Astrocyte of the cerebellum (primary cell): ENCODE measurements around the gene AAGAB.
"Not testable (repeated sequence)": the region's sequence is repeated elsewhere in the genome, so short reads cannot be mapped to it uniquely, and the experiment has no call there.

Experiments used
- DNase-seq: peaks from one replicate; pipeline ENCODE4 v3.0.0-alpha.2; 2011; ENCODE audit warnings: low read depth
- H3K4me3 ChIP-seq: 2 replicates; pipeline ENCODE4 v1.5.1; 2011; ENCODE audit warnings: mild to moderate bottlenecking, low read depth, low read length, moderate library complexity
- CTCF ChIP-seq: IDR thresholded peaks from 2 replicates; pipeline ENCODE4 v1.5.1; 2012; ENCODE audit warnings: low read length, low read depth, moderate library complexity, mild to moderate bottlenecking; ENCODE audit errors: missing control alignments
- in situ Hi-C: cut with HindIII; loops from 2 replicates; pipeline ENCODE4 v1.10.0; 2017; ENCODE audit warnings: low sequenced_read_pairs

The AAGAB gene

GRCh38 chr15:67266870-67267269, 12.4 kb upstream of the AAGAB start:
- in situ Hi-C loops = no loop called here
- no peak for DNase-seq
- no peak overlapping the region for H3K4me3 ChIP-seq
- TF ChIP-seq CTCF = no peak

GRCh38 chr15:67259806-67260205, 5.3 kb upstream of the AAGAB start:
- H3K4me3 ChIP-seq = no peak overlapping the region
- no peak for TF ChIP-seq CTCF
- in situ Hi-C loops = loop anchor here (5.0 kb wide), 1 partner anchor 188 kb away; no protein-coding TSS in a partner anchor
- DNase-seq = no peak

GRCh38 chr15:67259379-67259778, 4.9 kb upstream of the AAGAB start:
- no peak for DNase-seq
- in situ Hi-C loops = loop anchor here (5.0 kb wide), 1 partner anchor 187 kb away; no protein-coding TSS in a partner anchor
- TF ChIP-seq CTCF = no peak
- H3K4me3 ChIP-seq = no peak overlapping the region

GRCh38 chr15:67258412-67258811, 4.0 kb upstream of the AAGAB start:
- not testable (repeated sequence) for H3K4me3 ChIP-seq, DNase-seq
- in situ Hi-C loops = loop anchor here (5.0 kb wide), 1 partner anchor 186 kb away; no protein-coding TSS in a partner anchor

DNA sequence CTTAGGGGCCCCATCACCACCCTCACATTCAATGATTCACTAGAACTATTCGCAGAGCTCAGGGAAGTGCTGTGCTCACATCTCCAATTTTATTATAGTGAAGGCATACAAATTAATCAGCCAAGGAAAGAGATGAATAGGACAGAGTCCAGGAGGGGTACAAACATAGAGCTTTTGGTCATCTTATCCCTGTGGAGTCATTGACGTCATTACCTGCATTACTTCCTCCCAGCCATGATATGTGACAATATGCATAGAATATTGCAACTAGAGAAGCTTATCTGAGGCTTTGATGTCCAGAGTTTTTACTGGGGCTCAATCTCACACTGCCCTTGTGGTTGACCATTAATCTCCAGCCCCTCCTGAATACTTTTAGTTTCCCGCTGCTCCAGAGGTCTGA, 1.6 kb upstream of the AAGAB start:
- in situ Hi-C loops = loop anchor here (5.0 kb wide), 1 partner anchor 184 kb away; no protein-coding TSS in a partner anchor
- no peak for DNase-seq
- H3K4me3 ChIP-seq = no peak overlapping the region
- no peak for TF ChIP-seq CTCF

GRCh38 chr15:67253549-67254237, 768 bp downstream of the AAGAB start:
- peak overlapping the region; percentile 81 for H3K4me3 ChIP-seq
- peak; percentile 5 for DNase-seq
- no peak for TF ChIP-seq CTCF
- in situ Hi-C loops = no loop called here

GRCh38 chr15:67253101-67253500, 1.4 kb downstream of the AAGAB start:
- H3K4me3 ChIP-seq = peak overlapping the region; percentile 81
- no peak for TF ChIP-seq CTCF
- no peak for DNase-seq
- in situ Hi-C loops = no loop called here
